GM21723 (cell line): ENCODE measurements around the gene ABHD17C.

Experiments used
- ATAC-seq: cut with Tn5 transposase; IDR thresholded peaks from one replicate; pipeline ENCODE4 v1.9.1; 2021; ENCODE audit warnings: mild to moderate bottlenecking, moderate library complexity; ENCODE audit not compliant: unreplicated experiment

The ABHD17C gene

DNA sequence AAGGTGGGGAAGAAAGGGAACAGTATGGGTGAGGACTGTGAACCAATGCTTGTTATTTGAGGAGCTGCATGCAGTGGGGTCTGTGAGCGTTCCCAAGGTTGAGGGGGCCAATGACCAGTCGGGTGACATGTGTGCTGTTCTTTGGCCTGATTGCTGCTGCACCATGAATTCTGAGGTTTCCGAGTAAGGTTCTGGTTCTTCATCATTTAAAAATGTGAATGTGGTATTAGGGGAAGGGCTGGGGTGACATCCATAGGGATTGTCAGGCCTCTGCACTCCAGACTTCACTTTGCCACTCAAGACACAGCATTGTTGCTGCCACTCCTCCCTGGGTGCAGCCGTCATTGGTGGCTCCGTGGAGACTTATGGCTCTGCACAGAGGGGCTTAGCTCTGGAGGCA, 32.5 kb downstream of the ABHD17C start:
- ATAC-seq, result no peak

DNA sequence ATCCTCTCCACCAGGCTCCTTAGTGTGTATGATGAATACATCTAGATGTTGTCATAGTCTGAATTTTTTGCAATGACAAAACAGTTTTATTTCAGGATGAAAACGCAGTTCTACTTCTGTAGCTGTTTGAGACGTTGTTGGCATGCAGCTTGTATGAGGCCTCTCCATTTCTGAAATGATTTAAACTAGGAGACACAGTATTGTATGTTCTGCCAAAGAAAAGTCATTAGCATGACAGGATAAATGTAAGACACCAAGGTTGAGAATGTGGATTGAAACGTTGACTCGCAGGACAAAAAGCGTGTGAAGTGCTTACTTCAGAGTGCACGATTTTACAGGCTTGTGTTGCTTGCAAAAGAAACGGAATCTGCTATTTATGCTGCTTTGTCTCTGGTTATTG, 35.3 kb downstream of the ABHD17C start:
- ATAC-seq, result no peak

DNA sequence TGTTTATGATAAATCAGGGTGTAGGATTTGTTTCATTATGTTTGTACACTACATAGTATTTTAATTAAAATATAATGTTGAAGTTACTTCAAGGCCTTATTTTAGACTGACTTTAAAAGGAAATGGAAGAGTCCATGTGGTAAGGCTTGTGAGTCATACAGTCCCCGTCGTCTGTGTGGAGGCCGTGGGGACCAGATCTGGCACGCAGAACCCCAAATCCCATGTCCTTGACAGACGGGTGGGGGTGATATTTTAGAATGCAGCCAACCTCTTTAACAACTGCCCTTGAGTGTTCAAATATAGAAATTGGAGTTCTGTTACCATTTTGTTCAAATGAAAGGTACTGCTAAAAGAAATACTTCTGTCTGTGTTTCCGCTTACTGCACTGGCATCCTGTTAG, 35.8 kb downstream of the ABHD17C start:
- ATAC-seq, result no peak

DNA sequence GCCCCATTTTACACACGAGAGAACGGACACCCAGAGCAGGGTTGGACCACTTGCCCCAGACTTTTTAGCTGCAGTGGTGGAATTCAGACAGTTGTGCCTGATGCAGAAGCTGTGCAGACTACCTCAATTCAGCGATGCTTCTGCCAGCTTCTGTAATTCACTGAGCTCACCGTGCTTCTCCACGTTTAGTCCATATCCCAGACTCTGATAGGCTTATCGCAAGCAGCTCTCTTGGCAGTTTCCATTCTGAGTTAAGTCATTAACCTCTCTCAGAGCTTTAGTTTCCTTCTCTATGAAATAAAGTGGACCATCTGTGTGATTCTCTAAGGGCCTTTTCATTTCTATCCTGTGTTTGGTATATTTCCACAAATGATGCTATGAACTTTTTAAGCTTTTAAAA, 37.1 kb downstream of the ABHD17C start:
- ATAC-seq, result no peak

DNA sequence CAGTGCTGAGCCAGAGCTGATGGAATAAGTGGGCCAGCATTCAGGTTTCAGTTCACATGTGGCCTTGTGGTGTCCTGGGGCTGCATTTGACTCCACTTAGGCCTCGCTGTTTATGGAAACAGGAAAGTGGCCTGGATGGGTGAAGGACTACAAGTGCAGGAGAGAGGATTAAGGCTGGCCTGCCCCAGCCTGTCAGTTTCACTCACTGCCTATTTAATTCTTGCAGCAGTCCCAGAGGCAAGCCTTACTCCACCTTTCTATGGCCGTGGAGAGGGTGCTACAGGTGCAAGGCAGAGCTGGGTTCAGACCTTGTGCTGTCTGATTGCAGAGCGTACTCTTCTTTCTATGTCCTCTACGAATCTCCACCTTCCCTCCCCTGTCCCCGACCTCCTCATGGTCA, 37.7 kb downstream of the ABHD17C start:
- ATAC-seq, result no peak

DNA sequence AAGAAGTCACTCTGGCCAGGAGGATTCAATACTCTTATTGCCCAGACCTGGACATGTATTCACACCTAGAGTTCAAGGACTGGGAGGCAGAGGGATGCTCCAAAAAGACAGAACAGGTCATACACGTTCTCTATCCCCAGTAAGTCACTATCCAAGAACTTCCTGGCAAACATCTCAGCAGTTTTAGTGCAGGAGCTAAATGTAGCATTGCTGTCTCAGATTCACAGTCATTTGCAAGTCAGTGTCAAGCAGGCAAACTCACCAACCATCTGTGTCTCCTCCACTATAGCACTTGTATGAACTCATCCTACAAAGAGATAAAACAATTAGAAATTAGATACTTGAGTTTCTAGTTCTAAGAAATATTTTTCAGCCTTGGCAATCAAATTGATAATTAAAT, 38.4 kb downstream of the ABHD17C start:
- no peak for ATAC-seq

DNA sequence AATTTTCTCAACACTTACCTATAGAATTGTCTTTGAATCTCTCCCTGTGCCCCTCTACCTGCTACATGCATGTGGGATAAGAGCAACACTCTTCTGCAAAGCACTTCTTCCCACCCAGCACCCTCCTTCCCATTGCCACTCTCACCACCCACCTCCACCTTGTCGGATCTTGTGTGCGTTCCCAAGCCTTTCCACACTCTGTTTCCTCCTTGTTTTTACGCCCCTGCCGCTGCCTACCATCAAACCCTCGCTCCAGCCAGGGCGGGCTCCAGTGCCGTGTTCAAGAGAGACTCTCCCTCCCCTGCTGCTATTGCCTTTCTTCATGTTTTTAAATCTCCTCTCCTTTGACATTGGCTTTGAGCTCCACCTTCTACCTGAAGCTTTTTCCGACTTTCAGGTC, 40.2 kb downstream of the ABHD17C start:
- ATAC-seq, result no peak

DNA sequence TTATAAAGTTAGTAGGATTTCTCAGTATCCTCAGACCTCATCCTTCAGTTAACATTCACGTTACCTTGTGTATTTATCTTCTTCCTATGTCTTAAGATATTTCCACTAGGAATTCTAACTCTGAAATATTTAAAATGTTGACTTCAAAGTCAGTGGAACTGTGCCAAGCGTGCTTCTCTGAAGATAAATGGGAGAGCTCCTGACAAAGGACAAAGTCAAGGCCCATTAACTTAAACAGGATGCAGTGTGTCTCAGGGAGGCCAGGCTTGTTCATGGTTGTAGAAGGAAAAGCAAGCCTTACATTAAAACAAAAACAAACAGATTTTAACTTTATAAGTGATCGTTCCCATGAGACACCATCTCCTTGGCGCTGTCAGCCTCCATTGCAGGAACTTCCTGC, 41.5 kb downstream of the ABHD17C start:
- ATAC-seq, result no peak

DNA sequence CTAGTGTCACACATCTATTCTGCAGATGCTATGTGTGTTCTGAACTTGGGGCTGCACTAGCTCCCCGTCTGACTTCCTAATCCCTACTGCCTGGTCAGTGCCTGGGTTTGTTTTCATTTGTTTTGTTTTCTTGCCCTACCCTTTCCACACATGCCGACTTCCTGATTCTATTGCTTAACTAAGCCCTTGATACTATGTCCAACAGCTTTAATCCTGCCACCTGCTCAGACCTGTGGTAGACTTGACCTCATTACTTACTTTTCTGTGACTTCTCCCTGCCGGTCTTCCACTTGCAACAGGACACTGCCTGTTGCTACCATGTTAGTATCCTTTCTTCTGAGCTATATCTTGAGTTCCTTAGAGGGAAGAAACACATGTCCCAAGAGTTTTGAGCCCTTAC, 44.8 kb downstream of the ABHD17C start:
- ATAC-seq, result no peak

DNA sequence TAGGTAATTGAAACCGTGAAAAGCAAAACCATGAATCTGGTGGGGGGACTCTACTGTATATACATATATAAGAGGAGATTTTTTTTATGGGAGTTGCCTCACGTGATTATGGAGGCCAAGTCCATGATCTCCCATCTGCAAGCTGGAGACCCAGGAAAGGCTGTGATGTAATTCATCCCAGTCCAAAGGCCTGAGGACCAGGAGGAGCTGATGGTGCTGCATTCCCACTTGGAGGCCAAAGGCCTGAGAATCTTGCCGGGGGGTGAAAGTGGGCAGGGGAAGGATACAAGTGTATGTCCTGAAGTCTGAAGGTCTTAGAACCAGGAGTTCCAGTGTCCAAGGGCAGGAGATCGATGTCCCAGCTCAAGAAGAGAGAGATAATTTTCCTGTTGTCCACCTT, 47.0 kb downstream of the ABHD17C start:
- no peak for ATAC-seq

DNA sequence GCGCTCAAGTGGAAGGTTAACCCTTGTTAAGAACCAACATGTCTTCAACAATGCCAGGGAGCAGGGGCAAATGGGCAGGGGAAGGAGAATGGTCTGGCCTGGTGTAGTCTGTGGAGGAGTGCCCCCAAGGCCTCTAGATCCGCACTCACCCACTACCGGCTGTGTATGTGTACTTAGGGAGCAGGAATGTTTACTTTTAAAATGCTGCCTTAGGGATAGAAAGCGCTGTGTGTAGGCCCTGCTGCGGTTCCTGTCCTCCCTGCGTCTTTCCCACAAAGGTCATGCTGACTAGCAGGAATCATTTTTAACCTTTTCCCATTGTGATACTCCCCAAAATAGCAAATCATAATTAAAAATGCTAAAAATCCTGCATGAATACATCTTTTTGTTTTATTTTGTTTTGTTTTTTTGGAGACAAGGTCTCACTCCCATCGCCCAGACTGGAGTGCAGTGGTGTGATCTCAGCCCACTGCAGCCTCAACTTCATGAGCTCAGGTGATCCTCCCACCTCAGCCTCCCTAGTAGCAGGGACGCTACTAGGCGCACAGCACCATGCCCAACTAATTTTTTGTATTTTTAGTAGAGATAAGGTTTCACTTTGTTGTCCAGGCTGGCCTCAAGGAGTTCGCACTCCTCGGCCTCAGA, 48.2 kb downstream of the ABHD17C start:
- ATAC-seq, result no peak

DNA sequence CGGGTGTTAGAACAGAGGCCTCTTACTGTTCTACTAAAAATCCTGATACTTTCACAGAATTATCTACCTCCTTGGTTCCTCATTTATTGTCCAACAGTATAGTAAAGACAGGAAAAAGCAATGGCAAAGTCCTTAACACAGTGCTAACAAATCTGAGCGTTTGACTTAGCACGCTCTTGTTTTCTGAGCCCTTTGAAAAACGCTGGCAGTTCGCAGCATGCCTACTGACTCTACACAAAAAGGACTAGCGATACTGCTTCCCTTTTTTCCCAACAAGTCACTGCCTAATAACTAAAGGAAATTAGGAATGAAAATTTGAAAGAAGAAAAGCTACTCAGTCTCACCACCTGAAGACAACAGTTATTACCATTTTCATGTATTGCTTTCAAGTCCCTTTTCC, 49.3 kb downstream of the ABHD17C start:
- no peak for ATAC-seq

DNA sequence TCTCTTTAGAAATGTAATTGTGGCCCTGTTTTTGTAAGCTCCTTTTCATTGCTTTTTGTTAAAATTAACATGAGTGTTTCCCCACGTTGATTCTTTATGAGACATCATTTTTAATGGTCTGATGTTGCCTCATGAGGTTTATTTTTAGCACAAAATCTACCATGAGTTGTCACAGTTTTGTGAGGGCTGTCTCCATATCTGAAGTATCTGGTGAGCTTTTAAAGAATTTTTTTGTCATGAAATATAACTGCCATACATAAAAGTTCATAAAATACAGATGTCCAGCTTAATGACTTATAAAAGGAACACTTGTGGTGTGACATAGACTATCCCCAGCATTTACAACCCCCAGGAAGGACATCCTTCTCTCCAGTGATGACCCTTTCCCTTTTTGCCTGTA, 49.7 kb downstream of the ABHD17C start:
- ATAC-seq, result no peak

DNA sequence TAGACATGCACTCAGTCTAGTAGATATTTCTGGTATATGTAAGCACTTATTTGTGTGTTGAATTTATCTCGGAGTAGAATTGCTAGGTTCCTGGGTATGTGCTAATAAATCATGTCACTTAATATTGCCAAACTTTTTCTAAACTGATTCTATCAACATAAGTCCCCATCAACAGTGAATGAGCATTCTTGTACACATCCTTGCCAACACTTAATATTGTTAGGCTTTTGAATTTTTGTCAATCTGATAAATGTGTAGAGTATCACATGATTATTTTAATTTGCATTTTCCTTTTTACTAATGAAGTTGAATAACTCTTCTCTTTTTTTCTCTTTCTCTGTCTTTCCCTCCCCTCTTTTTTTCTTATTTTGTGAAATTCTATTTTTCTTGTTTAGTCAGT, 50.8 kb downstream of the ABHD17C start:
- ATAC-seq, result no peak

DNA sequence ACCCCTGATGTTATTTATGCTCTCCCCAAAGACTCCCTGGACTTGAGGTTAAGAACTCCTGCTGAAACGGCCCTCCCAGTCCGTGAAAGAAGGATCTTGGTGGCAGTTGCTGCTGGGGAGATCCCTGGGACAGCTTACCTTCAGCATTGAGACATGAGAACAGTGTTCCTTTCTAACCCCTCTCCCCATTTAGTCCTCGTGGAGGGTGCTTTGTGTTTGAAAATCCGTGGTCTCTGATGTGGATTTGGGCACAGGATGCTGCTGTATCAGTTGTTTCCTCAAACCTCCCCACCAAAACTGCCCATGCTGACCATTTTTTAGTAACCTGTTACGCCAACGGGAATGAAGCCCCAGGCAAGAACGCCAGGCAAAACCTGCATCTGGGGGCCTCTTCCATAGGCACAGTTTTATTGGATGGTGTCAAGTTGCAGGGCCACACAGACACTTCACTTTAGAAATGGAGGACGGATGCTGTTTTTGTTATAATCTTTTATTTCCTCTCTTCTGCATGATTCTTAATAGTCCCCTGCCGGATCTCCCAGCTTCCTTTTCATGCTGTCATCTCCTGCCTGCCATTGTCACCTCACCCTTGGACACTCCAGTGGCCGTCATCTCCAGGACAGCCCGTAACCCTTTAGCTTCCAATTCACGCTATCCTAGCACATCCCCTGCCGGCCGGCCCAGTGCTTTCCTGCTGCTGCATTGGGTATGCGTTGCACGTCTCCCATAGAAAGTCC, 52.4 kb downstream of the ABHD17C start:
- ATAC-seq, result no peak

DNA sequence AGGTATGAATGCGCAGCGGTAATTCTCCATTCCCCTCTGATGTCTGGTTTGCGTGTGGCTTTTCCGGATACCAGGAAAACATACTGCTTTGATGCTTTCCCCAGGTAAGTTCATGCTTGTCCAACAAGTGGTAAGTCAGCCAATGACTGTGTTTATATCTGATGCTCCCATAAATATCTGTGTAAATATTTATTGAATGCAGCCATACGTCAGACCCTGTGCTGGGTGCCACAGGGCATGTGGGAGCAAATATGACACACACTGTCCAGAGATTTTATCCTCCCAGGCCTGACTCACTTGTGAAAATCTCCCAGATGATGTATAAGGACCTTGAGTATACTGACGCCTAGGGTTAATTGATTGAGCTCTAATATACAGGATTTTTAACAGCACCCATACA, 54.5 kb downstream of the ABHD17C start:
- ATAC-seq, result no peak

DNA sequence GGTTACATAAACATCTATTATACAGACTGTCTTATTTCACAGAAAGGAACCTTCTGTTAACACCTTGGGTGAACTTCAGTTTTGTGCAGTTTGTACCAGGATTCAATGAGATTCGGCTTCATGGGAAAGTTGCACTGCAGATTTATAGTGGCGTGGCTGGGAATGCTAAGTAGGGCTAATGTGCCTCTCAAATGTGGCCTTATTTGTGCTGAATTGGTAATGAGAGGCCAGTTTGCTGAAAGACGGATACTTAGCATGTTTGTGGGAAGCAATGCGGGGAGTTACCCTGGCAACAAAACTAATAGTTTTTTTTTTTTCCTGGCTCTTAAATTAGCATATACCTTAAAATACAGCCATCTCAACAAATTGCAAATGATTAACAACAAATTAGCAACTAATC, 55.5 kb downstream of the ABHD17C start:
- no peak for ATAC-seq

DNA sequence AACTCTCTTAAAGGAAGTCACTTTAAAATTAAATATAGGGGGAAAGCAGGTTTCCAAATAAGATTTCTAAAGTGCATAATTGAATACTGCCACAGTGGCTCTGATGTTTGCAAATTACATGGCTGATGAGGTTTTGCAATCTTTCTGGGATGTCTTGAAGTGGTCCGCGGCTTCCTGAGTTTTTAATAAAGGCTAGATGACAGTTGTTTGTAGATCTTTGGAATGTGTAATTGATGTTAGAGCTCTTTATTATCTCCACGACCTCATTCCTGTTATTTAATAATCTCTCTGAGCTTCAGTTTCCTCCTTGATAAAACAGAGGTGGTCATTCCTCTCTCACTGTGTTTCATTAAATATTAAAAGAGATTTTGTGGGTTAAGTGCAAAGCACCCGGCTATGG, 57.1 kb downstream of the ABHD17C start:
- no peak for ATAC-seq

DNA sequence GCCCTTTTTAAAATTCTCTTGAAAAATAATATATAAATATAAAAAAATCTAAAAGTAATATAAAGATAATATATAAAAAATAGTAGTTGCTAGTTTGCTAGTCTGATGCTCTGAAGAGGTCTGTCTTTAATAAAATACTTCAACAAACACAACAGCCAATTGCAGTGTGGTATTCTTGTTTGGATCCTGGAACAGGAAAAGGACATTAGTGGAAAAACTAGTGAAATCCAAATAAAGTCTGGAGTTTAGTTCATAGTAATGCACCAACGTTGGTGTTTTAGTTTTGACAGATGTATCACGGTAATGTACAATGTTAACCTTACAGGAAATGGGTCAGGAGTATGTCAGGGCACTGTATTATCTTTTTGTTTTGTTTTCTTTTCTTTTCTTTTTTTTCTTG, 58.1 kb downstream of the ABHD17C start:
- ATAC-seq, result no peak

DNA sequence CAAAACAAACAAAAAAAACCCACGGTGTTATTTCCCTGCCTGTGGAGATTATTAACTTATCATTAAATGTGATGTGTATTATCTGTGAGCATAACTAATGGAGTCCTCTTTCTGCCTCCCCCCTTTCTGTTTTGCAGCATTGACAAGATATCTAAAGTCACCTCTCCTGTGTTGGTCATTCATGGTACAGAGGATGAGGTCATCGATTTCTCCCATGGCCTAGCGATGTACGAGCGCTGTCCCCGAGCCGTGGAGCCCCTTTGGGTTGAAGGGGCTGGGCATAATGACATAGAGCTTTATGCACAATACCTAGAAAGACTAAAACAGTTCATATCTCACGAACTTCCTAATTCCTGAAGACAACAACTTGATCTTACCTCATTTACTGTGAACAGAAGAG, 58.9 kb downstream of the ABHD17C start:
- no peak for ATAC-seq

DNA sequence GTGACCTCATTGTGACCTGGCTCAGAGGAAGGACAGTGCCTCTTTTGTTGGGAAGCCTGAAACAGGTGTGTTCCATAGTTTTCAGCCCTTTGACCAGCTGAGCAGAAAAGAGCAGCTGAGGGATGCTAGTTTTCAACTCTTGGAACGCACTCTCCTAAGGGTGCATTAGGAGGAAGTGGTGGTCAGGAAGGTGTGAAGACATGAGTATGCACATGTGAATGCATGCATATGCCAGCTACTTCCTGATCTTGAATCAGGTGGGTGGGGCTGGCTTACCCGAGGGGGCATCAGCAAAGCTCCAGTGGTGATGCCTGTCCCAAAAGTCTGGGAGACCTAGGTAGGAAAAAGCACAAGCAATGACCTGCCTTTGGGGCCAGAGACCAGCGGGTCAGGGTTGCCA, 60.8 kb downstream of the ABHD17C start:
- ATAC-seq, result no peak

DNA sequence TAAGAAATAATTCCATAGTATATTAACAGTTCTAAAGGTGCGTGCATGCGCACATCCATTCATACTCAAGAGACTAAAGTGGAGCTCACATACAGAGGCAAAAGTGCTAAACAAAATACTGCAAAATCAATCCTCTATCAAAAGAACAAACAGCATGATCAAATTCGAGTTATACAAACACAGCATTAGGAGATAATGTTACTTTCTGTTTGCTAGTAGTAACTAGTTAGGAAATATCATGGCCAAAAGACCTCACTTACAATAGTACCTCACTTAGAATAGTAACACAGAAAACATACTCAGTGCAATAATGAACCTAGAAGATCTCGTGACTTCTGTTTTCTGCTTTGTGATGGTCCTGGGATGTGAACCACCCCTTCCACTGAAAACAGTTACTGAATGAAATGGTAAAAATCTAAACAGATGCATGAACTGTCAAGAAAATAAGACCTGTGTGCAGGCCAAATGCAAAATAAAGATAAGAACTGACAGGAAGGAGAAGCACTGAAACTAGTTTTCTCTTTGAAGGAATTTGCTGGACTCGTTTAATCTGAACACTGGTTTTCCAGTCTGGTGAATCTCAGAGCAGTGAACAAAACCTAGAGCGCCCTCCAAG, 63.1 kb downstream of the ABHD17C start:
- ATAC-seq, result no peak

DNA sequence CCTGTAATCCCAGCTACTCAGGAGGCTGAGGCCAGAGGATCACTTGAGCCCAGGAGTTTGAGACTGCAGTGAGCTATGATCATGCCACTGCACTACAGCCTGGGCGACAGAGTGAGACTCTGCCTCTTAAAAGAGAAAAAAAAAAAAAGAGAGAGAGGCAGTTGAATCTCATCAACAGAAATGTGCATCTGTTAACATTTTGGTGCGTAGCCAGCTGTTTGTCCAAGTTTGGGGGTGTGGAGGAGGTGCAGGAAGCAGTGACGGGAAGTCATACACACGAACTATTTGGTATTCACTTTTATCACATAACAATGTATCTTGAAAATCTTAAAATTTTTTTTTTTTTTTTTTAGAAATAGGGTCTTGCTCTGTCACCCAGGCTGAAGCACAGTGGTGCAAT, 65.8 kb downstream of the ABHD17C start:
- ATAC-seq, result no peak
